OCI-LY1 (cell line): ENCODE measurements around the gene STAC.

Source experiments
- CTCF ChIP-seq: fragments of 200-600 bp; sonication (generic), shearing (Covaris generic); IDR thresholded peaks from 2 replicates; pipeline ENCODE4 v1.5.1; 2017; ENCODE audit warnings: mild to moderate bottlenecking, antibody characterized with exemption, low read length, moderate library complexity, mixed read lengths
- EZH2 ChIP-seq: fragments of 200-600 bp; sonication (generic), shearing (Covaris generic); IDR thresholded peaks from 2 replicates; pipeline ENCODE4 v1.8.0; 2017; ENCODE audit warnings: borderline replicate concordance, mixed run types, mild to moderate bottlenecking, antibody characterized with exemption, low read length, moderate library complexity, mixed read lengths

GRCh38 chr3:36380221-36381031 lies at the start of gene STAC:
- no peak for TF ChIP-seq CTCF
- no peak for TF ChIP-seq EZH2
